Chondrocyte (in vitro differentiated cells): Measurements from ENCODE around the gene IQGAP1. TPM values are rescaled to one million over a fixed set of nuclear protein-coding genes. Genes with fewer than 3 reads are reported as not detected.

Source experiments
- DNase-seq: peaks from one replicate; pipeline ENCODE4 v3.0.0; 2021; ENCODE audit warnings: mixed read lengths, low spot score
- H3K27ac Mint-ChIP-seq: one replicate; pipeline ENCODE4 v1.8.0; 2021; ENCODE audit warnings: mild to moderate bottlenecking, moderate library complexity, mixed read lengths; ENCODE audit not compliant: unreplicated experiment
- H3K27me3 Mint-ChIP-seq: 2 replicates; pipeline ENCODE4 v1.8.0; 2021; ENCODE audit warnings: low read depth, mixed read lengths
- H3K36me3 Mint-ChIP-seq: 2 replicates; pipeline ENCODE4 v1.8.0; 2021; ENCODE audit warnings: low read depth, mixed read lengths
- H3K4me1 Mint-ChIP-seq: 2 replicates; pipeline ENCODE4 v1.8.0; 2021; ENCODE audit warnings: low read depth, mild to moderate bottlenecking, mixed read lengths
- H3K4me3 Mint-ChIP-seq: one replicate; pipeline ENCODE4 v1.8.0; 2021; ENCODE audit warnings: mild to moderate bottlenecking, moderate library complexity, mixed read lengths; ENCODE audit not compliant: unreplicated experiment
- H3K9me3 Mint-ChIP-seq: 2 replicates; pipeline ENCODE4 v1.8.0; 2021; ENCODE audit warnings: low read depth, mixed read lengths
- CTCF ChIP-seq: fragments of 200-600 bp; sonication (generic); IDR thresholded peaks from 2 replicates; pipeline ENCODE4 v1.5.0; 2021; ENCODE audit warnings: antibody characterized with exemption, mild to moderate bottlenecking, moderate library complexity
- long read RNA-seq: library from polyadenylated mRNA; stranded (forward); transcript quantifications from one replicate; pipeline ENCODE4 v2.0.0, GENCODE V29; 2021
- total RNA-seq: library from RNA; stranded (reverse); gene quantifications from 3 replicates; pipeline ENCODE4 v1.2.1, GENCODE V29; 2021

IQGAP1 gene
- total RNA-seq, result 206 to 214 TPM (median 209 TPM) in 3 replicates
- long read RNA-seq, full-length matches to known transcripts, result 148 of 191 reads
- long read RNA-seq, partial matches to known transcripts, result 28 of 191 reads
- long read RNA-seq, other reads (novel, unspliced or antisense), result 15 of 191 reads

- no peaks in the 10 kb centered on the region for H3K27me3 Mint-ChIP-seq
- no peak for TF ChIP-seq CTCF
- H3K4me1 Mint-ChIP-seq, result peaks cover 42% of the 10 kb centered on the region
- H3K9me3 Mint-ChIP-seq, result no peaks in the 10 kb centered on the region
- H3K36me3 Mint-ChIP-seq, result peaks cover 22% of the 10 kb centered on the region
- H3K4me3 Mint-ChIP-seq, result peak within 1 kb of the TSS; percentile 90
- peak; percentile 97 for DNase-seq
- peak within 1 kb of the TSS; percentile 94 for H3K27ac Mint-ChIP-seq
Observed at GRCh38 chr15:90387534-90388461, at the start of gene IQGAP1. IQGAP1 (plus strand) TSS chr15:90388242; CDS start chr15:90388342, 100 bp downstream.

GRCh38 chr15:90338532-90338931, 49.5 kb upstream of the IQGAP1 start:
- TF ChIP-seq CTCF, result no peak
- no peak overlapping the region for H3K4me3 Mint-ChIP-seq
- peaks cover 26% of the 10 kb centered on the region for H3K4me1 Mint-ChIP-seq
- H3K36me3 Mint-ChIP-seq, result no peaks in the 10 kb centered on the region
- H3K27me3 Mint-ChIP-seq, result no peaks in the 10 kb centered on the region
- no peak for DNase-seq
- no peaks in the 10 kb centered on the region for H3K9me3 Mint-ChIP-seq
- H3K27ac Mint-ChIP-seq, result no peak overlapping the region

- no peaks in the 10 kb centered on the region for H3K9me3 Mint-ChIP-seq
- no peak overlapping the region for H3K4me3 Mint-ChIP-seq
- no peaks in the 10 kb centered on the region for H3K27me3 Mint-ChIP-seq
- H3K4me1 Mint-ChIP-seq, result peaks cover 30% of the 10 kb centered on the region
- no peaks in the 10 kb centered on the region for H3K36me3 Mint-ChIP-seq
- no peak overlapping the region for H3K27ac Mint-ChIP-seq
- DNase-seq, result no peak
- no peak for TF ChIP-seq CTCF
Observed at GRCh38 chr15:90340345-90340744, 47.7 kb upstream of the IQGAP1 start.

GRCh38 chr15:90343302-90343790, 44.7 kb upstream of the IQGAP1 start:
- H3K9me3 Mint-ChIP-seq, result no peaks in the 10 kb centered on the region
- TF ChIP-seq CTCF, result no peak
- peaks cover 18% of the 10 kb centered on the region for H3K4me1 Mint-ChIP-seq
- H3K27ac Mint-ChIP-seq, result peak overlapping the region; percentile 89
- H3K36me3 Mint-ChIP-seq, result no peaks in the 10 kb centered on the region
- H3K4me3 Mint-ChIP-seq, result no peak overlapping the region
- H3K27me3 Mint-ChIP-seq, result no peaks in the 10 kb centered on the region
- DNase-seq, result no peak

GRCh38 chr15:90344662-90345061, 43.4 kb upstream of the IQGAP1 start:
- TF ChIP-seq CTCF, result no peak
- H3K27ac Mint-ChIP-seq, result no peak overlapping the region
- H3K36me3 Mint-ChIP-seq, result no peaks in the 10 kb centered on the region
- H3K9me3 Mint-ChIP-seq, result no peaks in the 10 kb centered on the region
- H3K4me3 Mint-ChIP-seq, result no peak overlapping the region
- no peaks in the 10 kb centered on the region for H3K27me3 Mint-ChIP-seq
- H3K4me1 Mint-ChIP-seq, result peaks cover 18% of the 10 kb centered on the region
- DNase-seq, result no peak
